GM12801 (cell line): ENCODE measurements around the gene BRCA2.

Source experiments
- CTCF ChIP-seq: IDR thresholded peaks from one replicate; pipeline ENCODE4 v1.5.1; 2011; ENCODE audit warnings: control low read depth; ENCODE audit not compliant: insufficient read length; ENCODE audit errors: extremely low read depth

BRCA2 gene

DNA sequence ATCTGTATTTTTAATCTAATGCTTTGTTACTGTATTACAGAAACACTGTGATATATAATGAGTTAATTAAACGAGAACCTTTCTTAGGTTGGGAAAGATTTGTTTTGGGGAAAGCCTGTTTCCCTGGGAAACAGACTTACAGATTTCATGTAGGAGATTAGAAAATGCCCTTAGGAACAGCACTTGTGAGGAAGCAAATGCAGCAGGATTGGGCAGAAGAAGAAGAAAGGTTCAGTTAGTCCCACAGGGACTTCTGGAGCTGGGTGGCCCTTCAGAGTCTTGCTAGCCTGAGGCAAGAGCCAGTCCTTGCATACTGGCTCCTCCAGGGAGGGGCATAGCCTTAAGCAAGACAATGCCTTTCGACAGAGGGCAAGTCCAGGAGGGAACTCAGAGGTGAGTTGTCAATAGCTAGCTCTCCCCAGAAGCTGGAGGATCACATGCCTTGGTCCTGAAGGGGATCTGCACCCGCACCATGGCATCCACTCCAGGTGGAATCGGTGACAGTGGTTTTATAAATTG is 75.9 kb downstream of the BRCA2 start:
- no peak for TF ChIP-seq CTCF

GRCh38 chr13:32403108-32403507 is 87.8 kb downstream of the BRCA2 start:
- no peak for TF ChIP-seq CTCF

- no peak for TF ChIP-seq CTCF
Observed at GRCh38 chr13:32407854-32408253, 92.5 kb downstream of the BRCA2 start.

DNA sequence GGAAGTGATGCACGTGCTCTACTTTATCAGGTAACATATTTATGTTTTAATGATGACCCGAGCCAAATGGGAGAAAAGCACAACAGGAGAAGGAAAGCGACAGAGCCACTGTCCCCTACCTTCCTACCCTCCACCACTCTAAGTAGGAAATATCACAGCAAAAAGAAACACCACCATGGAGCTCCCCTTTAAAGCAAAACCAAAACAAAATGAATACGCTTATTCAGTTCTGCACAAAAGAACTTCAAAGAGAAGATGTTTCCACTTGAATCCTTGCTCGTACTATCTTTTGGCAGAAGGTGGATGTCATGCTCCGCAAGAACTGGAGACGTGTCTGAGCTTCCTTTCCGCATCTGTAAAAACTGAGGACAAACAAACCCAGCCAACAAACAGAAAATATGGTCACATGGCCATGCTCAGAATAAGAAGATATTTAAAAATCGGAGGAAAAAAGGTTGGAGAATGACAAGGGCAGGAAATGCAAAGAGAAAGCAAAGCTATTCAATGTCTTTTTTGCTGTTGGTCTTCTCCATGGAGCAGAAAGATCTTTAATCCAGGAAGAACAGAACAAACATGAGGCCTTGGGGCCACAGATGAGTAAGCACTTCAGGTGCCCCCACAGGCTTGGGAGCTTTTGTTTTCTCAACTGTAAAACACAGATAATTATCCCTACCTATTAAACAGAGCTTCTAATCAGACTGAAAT is 93.1 kb downstream of the BRCA2 start:
- no peak for TF ChIP-seq CTCF

DNA sequence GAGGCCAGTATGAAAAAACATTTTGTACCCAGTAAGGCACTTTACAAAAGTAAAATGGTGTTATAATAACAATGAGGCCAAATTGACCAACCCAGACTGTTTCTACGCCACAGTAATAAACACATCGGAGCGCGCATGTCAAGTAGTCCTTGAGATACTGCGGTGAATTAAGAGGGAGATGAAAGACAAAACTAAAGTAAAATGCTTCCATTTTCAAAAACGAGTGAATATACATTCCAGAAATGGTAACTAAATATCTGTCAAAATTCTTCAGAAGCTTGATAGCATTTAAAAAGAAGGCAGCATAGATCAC is 93.6 kb downstream of the BRCA2 start:
- TF ChIP-seq CTCF, result no peak

DNA sequence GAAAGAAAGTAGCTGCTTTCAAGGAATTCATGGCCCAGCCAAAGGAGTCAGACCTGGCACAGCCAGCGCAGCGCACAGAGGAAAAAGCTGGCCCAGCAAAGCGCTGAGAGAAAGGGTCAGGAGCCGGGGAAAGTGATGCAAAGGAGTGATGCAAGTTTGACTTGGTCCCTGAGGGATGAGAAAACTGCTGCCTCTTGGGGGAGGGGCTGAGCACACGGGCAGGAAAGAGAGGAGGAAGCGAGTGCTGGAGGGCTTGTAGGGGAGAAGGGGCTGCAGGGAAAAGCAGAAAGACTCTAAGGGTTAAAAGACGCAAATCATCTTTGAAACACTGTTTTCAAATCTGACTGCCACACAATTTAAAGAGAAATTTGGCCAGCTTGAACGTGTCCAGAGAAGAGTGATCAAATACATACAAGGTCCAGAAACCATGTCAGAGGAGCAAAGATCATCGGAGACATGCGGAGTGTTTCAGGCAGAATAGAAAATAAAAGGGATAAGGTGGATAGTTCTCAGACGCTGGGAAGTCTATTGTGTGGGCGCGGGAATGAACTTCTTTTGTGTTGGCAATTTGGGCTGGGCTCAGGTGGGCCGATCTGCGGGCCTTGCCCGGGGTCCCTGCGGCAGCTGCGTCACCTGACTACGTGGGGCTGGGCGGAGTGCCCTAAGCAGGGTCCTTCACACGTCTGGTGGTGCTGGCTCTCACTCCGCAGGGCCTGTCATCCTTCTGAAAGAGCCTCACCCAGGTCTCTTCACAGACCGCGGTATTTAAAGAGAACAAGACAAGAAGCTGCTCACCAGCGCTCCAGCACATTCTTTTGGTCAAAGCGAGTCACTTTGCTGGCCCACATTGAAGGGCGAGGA is 94.5 kb downstream of the BRCA2 start:
- no peak for TF ChIP-seq CTCF

DNA sequence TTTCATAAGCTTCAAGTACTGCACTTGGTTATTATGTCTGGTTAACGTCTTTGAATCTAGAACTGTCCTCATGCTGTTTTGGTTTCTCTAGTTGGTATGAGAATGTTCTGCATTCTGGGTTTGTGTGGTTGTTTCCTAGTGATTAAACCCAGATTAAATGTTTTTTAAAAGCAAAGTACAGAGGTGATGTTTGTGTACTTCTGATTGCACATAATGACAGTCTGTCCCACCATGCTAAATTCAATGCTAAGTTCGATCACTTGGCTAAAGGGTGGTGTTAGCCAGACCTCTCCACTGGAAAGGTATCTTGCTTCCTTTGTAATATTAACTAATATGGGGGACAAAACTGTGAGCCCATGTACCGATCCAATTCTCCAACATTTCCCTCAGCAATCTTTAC is 98.0 kb downstream of the BRCA2 start:
- no peak for TF ChIP-seq CTCF
